ENCODE data around the gene EFTUD2. TPM values are rescaled to one million over a fixed set of nuclear protein-coding genes. Genes with fewer than 3 reads are reported as not detected.

The EFTUD2 gene
- total and polyA plus RNA-seq, 10 donors: 39.0 to 140 (median 102) TPM

GRCh38 chr17:44906763-44907728 lies 7.8 kb upstream of the EFTUD2 start:
- no peaks in the 10 kb centered on the region for H3K9me3 ChIP-seq
- no peak overlapping the region for H3K4me3 ChIP-seq
- peaks cover 0 to 25% (median 8%) of the 10 kb centered on the region in 7 donors for H3K27me3 ChIP-seq (replicated peaks in 1 of 7)
- intact Hi-C loops (cut with DNase I; ENCODE audit: low total_unique reads): no loop called here
- WGBS, 5 donors: 70 to 82% (median 80%) methylated on average over 16 to 18 of the region's 18 CpGs
- DNase-seq: peak; percentile 50
- H3K4me1 ChIP-seq: peaks cover 4 to 49% (median 13%) of the 10 kb centered on the region in 6 donors
- no peaks in the 10 kb centered on the region for H3K36me3 ChIP-seq
- no peak overlapping the region for H3K27ac ChIP-seq
- no peak for TF ChIP-seq POLR2A (IDR thresholded peaks at IDR 0.05)
- TF ChIP-seq POLR2AphosphoS5 (IDR thresholded peaks at IDR 0.05): no peak

GRCh38 chr17:44906010-44906646 lies 6.9 kb upstream of the EFTUD2 start:
- Histone ChIP-seq H3K27me3 (replicated peaks in 1 of 7) (peaks cover 0 to 16% (median under 1%) of the 10 kb centered on the region in 7 donors), H3K9me3 (no peaks in the 10 kb centered on the region), H3K27ac (no peak overlapping the region), H3K4me3 (no peak overlapping the region), H3K4me1 (peaks cover 3 to 47% (median 6%) of the 10 kb centered on the region in 6 donors), H3K36me3 (no peaks in the 10 kb centered on the region)
- no peak for TF ChIP-seq POLR2A (IDR thresholded peaks at IDR 0.05)
- TF ChIP-seq CTCF (IDR thresholded peaks at IDR 0.05 in 8 of 11, conservative IDR thresholded peaks at IDR 0.05 in 3 of 11): no peak
- no peak for TF ChIP-seq POLR2AphosphoS5 (IDR thresholded peaks at IDR 0.05)
- 63 to 80% (median 72%) methylated on average over 10 of the region's 10 CpGs for WGBS, 5 donors
- intact Hi-C loops (cut with DNase I; ENCODE audit: low total_unique reads): no loop called here
- no peak for DNase-seq

GRCh38 chr17:44905006-44906000 lies 6.1 kb upstream of the EFTUD2 start:
- peaks cover 0 to 8% (median 0%) of the 10 kb centered on the region in 7 donors for H3K27me3 ChIP-seq (replicated peaks in 1 of 7)
- TF ChIP-seq POLR2AphosphoS5 (IDR thresholded peaks at IDR 0.05): no peak
- WGBS, 5 donors: 80 to 94% (median 84%) methylated on average over 9 of the region's 9 CpGs
- no peak for DNase-seq
- no peaks in the 10 kb centered on the region for H3K9me3 ChIP-seq
- H3K27ac ChIP-seq: no peak overlapping the region
- H3K36me3 ChIP-seq: no peaks in the 10 kb centered on the region
- H3K4me1 ChIP-seq: peaks cover 4 to 51% (median 10%) of the 10 kb centered on the region in 6 donors
- H3K4me3 ChIP-seq: no peak overlapping the region
- intact Hi-C loops (cut with DNase I; ENCODE audit: low total_unique reads): no loop called here

GRCh38 chr17:44904001-44904984 lies 5.0 kb upstream of the EFTUD2 start:
- DNase-seq: no peak
- intact Hi-C loops (cut with DNase I; ENCODE audit: low total_unique reads): no loop called here
- Histone ChIP-seq H3K27ac (no peak overlapping the region), H3K4me3 (no peak overlapping the region), H3K27me3 (replicated peaks in 1 of 7) (no peaks in the 10 kb centered on the region), H3K4me1 (peaks cover 10 to 59% (median 17%) of the 10 kb centered on the region in 6 donors), H3K36me3 (no peaks in the 10 kb centered on the region), H3K9me3 (no peaks in the 10 kb centered on the region)
- 93 to 95% (median 94%) methylated on average over 26 to 35 of the region's 35 CpGs for WGBS, 5 donors
- TF ChIP-seq POLR2AphosphoS5 (IDR thresholded peaks at IDR 0.05) (no peak), CTCF (IDR thresholded peaks at IDR 0.05 in 8 of 11, conservative IDR thresholded peaks at IDR 0.05 in 3 of 11) (no peak), POLR2A (IDR thresholded peaks at IDR 0.05) (no peak)
